Stimulated activated CD4-positive, alpha-beta T cell treated with anti-CD3 and anti-CD28 coated beads, Interleukin-4, amount 100 ng/mL, for 4 hours (primary cell): ENCODE measurements around the gene ERCC8.
"Not testable (repeated sequence)": the region's sequence is repeated elsewhere in the genome, so short reads cannot be mapped to it uniquely, and the experiment has no call there.

Experiments used
- DNase-seq, 2 experiments: peaks; one replicate each; pipeline ENCODE4 v3.0.0-alpha.2; 2020

The ERCC8 gene

GRCh38 chr5:60903356-60903755 lies 41.5 kb downstream of the ERCC8 start:
- no peak for DNase-seq

DNA sequence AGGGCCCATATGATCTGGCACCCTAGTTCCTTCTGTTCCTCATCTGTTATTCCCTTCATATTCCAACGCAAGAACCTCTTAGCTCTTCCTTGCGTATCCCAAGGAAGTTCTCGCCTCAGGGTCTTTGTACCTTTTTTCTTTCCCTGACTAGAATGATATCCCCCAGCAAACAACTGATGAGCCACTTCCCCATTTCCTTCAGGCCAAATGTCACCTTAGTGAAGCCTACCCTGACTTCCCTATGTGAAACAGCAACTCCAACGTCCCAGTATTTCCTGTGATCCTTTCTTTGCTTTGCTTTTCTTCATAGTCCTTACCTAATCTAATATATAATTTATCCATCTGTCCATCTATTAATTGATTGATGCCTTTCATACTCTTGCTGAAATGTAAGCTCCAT lies 47.9 kb downstream of the ERCC8 start:
- no peak for DNase-seq

GRCh38 chr5:60893521-60893920 lies 51.3 kb downstream of the ERCC8 start:
- no peak for DNase-seq

GRCh38 chr5:60891667-60892066 lies 53.2 kb downstream of the ERCC8 start:
- DNase-seq: no peak

- DNase-seq: no peak
These were observed 56.4 kb downstream of the ERCC8 start for GRCh38 chr5:60888359-60889061.

DNA sequence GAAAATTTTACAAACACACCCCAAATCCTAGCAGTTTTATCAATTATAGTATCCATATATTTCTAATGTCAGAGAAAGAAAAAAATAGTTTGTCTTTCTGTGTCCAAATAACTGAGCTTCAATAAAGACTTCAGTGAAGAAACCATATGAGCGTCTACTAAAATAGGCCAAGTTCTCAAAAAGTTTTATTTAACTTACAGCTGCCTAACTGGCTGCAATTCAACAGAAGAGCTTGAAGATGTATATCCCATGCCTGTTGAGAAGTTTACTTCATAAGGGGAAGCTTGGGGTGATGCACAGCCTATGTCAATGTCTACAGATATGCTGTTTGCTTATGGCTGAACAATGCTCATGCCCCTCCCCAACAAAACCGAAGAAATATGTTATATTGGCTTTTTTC lies 57.1 kb downstream of the ERCC8 start:
- no peak for DNase-seq

DNA sequence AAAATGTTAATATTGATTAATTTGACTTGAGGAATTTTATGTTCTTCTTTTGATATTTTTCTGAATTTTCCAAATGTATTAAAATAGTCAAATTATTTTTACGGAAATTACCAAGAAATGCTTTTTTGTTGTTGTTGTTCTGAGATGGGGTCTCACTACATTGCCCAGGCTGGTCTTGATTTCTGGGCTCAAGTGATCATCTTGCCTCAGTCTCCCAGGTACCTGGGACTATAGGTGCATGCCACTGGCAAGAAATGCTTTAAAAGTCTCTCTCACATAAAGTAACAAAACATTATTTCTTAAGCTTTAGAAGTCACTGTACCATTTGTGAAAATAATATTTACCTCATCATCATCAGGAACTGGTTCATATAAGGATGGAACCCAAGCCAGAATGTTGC lies 57.8 kb downstream of the ERCC8 start:
- no peak for DNase-seq

GRCh38 chr5:60886158-60886557 lies 58.7 kb downstream of the ERCC8 start:
- no peak for DNase-seq

GRCh38 chr5:60883229-60883628 lies 61.6 kb downstream of the ERCC8 start:
- no peak for DNase-seq

DNA sequence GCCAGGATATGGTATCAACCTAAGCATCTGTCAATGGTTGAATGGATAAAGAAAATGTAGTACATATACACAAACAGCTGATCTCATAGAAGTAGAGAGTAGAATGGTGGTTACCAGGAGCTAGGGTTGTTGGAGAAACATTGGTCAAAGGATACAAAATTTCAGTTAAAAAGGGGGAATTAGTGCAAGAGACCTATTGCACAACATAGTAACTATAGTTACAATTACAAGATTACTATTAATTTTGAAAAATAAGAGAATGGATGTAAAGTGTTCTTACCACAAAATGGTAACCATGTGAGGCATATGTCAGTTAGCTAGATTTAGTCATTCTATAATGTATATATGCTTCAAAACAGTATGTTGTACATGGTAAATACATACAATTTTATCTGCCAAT lies 72.0 kb downstream of the ERCC8 start:
- no peak for DNase-seq

GRCh38 chr5:60870857-60871256 lies 74.0 kb downstream of the ERCC8 start:
- DNase-seq: no peak

- DNase-seq: not testable (repeated sequence)
These were observed 84.3 kb downstream of the ERCC8 start for GRCh38 chr5:60860572-60860971.

- DNase-seq: no peak
These were observed 88.8 kb downstream of the ERCC8 start for GRCh38 chr5:60856066-60856465.

DNA sequence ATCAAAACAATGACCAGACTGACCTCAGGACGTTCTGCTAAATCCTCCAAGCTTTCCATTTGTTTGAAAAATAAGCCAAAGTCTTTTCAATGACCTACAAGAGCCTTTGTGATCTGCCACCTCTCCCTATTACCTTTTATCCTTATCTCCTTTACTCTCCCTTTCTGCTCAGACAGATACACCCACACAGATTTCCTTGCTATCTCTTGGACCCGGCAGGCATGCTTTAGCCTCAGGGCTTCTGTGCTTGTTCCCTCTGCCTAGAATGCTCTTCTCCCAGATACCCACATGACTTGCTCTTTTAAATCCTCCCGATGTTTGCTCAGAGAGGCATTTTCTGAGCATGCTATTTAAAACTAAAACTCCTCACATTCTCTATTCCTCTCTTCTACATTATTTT lies 91.9 kb downstream of the ERCC8 start:
- DNase-seq: no peak

GRCh38 chr5:60852317-60852716 lies 92.6 kb downstream of the ERCC8 start:
- DNase-seq: no peak

GRCh38 chr5:60851626-60852025 lies 93.2 kb downstream of the ERCC8 start:
- DNase-seq: no peak

DNA sequence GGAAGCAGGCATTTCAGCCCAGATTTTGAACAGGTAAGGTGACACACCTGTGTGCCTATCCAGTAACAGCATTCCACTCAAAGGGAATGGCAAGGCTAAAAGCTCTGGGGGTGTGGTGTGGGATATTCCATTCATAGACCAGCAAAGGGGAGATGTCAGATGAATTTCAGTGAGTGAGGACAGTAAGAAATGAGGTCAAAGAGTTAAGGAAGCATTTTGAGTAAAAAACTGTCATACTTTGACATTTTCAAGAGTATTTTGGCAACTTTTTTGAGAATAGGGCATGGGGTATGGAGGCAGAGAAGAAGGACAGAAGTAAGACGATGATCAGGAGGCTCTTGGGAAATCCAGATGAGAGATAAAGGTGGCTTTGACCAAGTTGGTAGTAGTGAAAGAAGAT lies 98.6 kb downstream of the ERCC8 start:
- no peak for DNase-seq

DNA sequence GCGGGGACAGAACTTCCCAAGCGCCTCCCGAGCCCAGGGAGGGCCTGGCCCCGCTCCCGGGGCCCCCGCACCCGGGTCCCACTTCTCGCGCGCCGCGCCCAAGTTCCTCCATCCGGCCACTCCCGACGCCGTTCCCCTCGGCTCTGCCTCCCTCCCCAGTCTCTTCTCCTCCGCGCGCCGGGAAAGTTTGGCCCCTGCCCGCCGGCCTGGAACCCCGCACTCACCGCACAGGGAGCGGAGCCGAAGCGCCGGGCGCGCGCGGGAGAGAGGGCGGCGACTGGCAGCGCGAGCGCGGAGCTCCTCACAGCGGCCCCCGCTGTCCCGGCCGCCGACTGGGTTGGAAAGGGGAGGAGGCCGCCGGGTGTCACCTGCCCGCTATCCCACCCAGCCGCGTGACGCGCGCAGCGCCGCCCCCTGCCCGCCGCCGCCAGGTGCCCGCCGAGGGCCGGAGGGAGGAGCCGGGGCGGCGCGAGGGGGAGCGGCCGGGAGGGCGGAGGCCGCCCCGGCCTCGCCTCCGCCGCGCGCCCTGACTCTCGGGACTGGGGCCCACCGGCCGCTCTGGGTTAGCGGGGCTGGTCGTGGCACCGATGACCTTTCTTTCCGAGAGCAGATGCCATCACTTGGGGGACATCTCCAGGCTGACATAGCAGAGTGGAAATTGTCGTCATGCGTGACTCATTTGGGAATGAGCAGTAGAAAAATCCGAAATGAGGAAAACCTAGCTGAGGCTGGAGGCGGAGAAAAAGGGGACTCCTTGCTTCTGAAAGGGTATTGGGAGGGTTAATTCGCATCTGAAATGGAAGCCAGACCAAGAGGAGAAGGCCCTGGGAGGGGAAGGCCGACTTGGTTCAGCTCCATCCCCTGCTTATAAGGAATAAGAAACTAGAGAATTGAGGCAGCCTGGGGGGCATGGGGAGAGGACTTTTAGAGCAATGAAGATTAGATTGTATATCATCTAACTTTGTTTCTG lies 100.6 kb downstream of the ERCC8 start, which contains the start of gene ELOVL7:
Gene ELOVL7 (minus strand): TSS at position 334 of the 970 bp plus-strand sequence. CDS start 56,872 bp downstream, outside the sequence.
- DNase-seq: peak; percentile 25 to 31

- DNase-seq: no peak
These were observed 101.4 kb downstream of the ERCC8 start for GRCh38 chr5:60843386-60843935.

DNA sequence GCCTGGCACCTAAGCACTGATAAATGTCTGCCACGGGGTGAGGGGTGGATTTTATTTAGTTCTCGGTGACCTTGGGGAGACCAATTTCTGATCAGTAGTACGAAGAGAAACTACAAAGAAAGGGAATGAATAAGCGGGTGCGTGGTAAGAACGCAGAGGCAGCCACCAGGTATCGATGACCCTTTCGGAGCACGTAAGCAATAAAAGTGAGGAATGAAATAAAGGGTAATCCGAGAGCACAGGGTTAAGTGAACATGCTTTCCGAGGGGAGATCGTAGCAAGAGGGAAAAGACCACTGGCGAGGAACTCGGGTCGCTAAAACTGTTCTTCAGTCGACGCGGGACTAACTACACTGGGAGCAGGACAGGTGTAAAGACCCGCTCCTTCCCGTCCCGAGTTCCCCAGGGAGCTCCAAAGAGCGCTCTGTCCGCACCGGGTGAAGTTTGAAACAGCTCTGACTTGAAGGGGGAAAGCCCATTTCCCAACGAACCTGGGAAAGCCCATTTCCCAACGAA lies 101.9 kb downstream of the ERCC8 start:
- no peak for DNase-seq

DNA sequence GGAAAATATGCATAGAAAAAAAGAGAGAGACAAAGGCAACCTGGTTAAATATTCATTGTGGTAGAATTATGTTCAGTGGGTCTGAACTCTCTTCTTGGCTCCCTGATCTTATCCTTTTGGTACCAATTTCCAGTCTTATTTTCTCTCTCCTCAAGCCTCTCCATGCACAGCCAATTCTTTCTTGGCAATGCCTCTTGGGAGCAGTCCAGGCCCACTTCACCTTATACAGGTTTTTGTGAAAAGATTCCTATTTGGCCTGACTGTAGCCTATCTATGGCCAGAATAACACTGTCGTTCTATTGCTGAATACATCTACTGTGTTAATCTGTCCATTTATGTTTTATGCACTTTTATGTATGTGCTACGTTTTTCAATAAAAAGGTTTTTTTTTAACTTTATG lies 103.5 kb downstream of the ERCC8 start:
- no peak for DNase-seq

DNA sequence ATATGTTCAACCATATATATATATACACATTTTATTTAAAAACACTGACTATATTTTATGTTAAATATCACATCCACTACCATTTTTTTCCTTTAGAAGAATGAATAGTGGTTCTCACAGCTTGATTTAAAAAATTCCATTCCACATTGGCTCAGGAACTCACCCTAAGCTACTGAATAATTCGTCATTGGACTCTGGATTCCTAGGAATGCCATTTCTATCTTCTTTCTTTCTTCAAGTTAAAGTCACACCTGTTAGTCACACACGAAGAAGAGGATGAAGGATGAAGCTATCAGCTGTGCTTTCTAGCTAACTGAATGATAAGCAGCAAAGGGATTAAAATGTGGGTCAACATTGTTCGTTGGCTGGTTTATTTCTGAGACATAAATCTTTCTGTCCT lies 108.7 kb downstream of the ERCC8 start:
- no peak for DNase-seq

- no peak for DNase-seq
These were observed 109.3 kb downstream of the ERCC8 start for GRCh38 chr5:60835554-60835953.
